GM03348 (cell line): ENCODE measurements around the gene SPARCL1.

Experiments used
- DNase-seq: peaks from one replicate; pipeline ENCODE4 v3.0.0; 2012; ENCODE audit warnings: low spot score

Gene SPARCL1

GRCh38 chr4:87444741-87445140, 84.4 kb downstream of the SPARCL1 start:
- no peak for DNase-seq

GRCh38 chr4:87442889-87443288, 86.3 kb downstream of the SPARCL1 start:
- no peak for DNase-seq

- no peak for DNase-seq
Measured at GRCh38 chr4:87433342-87433741, 95.8 kb downstream of the SPARCL1 start.

- DNase-seq, result no peak
Measured at GRCh38 chr4:87430038-87430437, 99.1 kb downstream of the SPARCL1 start.

- no peak for DNase-seq
Measured at GRCh38 chr4:87428979-87429378, 100.2 kb downstream of the SPARCL1 start.

GRCh38 chr4:87427518-87427868, 101.7 kb downstream of the SPARCL1 start:
- DNase-seq, result no peak

- no peak for DNase-seq
Measured at GRCh38 chr4:87426865-87427517, 102.2 kb downstream of the SPARCL1 start.

GRCh38 chr4:87425711-87426110, 103.5 kb downstream of the SPARCL1 start:
- no peak for DNase-seq

GRCh38 chr4:87424099-87424543, 105.1 kb downstream of the SPARCL1 start:
- peak; percentile 16 for DNase-seq
